ENCODE measurements around the gene GGNBP2.

Gene GGNBP2

DNA sequence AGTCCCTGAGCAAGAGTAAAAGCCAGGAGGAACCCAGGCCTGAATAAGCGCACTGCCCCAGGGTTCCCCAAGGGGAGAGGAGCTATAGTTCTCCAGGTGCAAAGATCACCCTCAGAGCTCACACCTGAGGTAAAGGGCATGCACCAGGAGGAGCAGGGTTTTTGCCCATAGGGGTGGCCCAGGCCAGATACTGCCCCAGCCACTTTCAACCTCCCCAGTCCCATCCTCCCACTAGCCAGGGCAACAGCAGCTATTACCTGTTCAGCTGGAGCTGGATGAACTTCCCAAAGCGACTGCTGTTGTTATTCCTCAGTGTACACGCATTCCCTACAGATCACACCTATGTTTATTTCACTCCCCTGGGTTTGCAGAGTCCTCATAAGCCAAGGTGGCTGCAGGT is 29.9 kb upstream of the GGNBP2 start:
- DNase-seq (ENCODE audit: low spot score), result no peak

GRCh38 chr17:36515837-36516236 is 28.9 kb upstream of the GGNBP2 start:
- DNase-seq (ENCODE audit: low spot score), result no peak

DNA sequence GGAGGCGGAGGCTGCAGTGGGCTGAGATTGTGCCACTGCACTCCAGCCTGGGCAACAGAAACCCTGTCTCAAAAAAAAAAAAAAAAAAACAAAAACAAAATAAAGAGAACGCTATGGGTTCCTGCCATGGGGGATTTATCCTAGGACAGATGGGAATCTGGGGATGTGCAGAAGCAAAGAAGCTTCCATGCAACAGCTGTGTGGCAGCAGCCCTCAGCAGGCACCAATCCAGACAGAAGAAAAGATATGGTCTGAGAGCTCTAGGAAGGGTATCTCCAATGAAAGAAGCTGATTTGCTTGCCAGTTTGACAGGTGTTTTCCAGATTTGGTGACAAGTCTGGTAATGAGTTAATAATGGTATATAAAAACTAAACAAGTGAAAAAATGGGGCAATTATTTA is 21.6 kb upstream of the GGNBP2 start:
- DNase-seq (ENCODE audit: low spot score), result no peak

DNA sequence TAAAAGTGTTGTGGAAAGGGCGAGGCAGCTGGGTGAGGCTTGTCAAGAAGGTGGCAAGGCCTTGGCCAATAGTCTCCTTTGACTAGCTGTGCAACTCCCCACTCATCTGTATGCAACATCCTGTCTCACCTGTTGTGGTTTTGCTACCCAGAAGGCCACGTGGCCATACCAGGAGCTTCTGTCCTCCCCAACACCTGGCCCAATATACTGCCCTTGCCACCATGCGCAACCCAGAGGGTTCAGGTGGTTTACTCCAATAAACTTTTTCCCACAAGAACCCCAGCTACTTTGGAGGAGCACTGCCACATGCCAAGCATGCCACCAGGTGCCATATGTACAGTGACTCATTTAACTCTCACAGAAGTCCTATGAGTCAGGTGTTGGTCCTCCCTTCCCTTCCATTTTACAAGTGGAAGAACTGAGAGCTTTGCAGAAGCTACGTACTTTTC is 20.3 kb upstream of the GGNBP2 start:
- peak; percentile 71 for DNase-seq (ENCODE audit: low spot score)

DNA sequence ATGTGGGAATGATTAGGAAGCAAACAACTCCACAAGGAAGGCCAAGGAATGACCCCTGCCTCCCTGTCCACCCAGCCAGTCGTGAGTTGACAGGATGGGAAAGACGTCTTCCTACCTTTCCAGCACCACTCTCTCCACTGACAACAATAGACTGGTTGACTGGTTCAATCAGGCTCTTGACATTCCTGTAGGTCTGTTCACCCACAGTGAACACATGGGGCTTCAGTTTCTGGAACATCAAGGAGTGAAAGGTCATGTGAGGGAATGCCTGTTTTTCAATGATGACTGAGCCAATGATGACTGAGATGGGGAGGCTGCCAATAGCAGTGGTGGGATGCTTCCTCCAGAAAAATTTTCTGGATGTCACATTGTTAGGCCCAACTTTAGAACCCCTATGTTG is 19.6 kb upstream of the GGNBP2 start:
- DNase-seq (ENCODE audit: low spot score), result peak; percentile 49

- no peak for DNase-seq (ENCODE audit: low spot score)
Measured at GRCh38 chr17:36525888-36526287, 18.8 kb upstream of the GGNBP2 start.

- no peak for DNase-seq (ENCODE audit: low spot score)
Measured at GRCh38 chr17:36527621-36528250, 17.0 kb upstream of the GGNBP2 start.

- peak; percentile 82 for DNase-seq (ENCODE audit: low spot score)
Measured at GRCh38 chr17:36529121-36529520, 15.6 kb upstream of the GGNBP2 start.

DNA sequence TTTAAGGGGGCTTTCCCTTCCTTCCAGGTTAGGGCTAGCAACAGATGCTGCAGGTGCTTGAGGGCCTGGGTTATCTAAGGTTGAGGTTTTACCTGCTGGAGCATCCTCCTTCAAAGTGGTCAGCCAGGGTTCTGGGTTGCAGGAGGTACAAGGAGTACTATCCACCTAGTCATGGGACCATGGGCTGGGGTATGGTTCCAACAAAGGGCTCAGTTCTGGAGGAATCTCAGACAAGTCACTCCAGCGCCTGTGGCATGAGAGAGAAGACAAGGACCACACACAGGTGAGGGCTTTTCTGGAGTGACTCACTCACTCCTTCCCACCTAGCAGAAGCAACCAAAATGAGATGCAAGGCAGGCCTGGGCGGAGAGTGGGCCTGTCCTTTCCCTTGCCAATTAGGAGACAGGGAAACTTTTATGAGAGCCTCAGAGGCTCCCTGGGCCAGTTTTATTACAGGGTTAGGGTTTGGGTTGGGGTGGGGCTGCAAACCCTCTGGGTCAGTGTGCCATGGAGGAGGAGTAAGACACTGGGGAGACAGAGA is 12.2 kb upstream of the GGNBP2 start:
- no peak for DNase-seq (ENCODE audit: low spot score)

GRCh38 chr17:36533935-36534839 is 10.5 kb upstream of the GGNBP2 start:
- DNase-seq (ENCODE audit: low spot score), result peak; percentile 78

DNA sequence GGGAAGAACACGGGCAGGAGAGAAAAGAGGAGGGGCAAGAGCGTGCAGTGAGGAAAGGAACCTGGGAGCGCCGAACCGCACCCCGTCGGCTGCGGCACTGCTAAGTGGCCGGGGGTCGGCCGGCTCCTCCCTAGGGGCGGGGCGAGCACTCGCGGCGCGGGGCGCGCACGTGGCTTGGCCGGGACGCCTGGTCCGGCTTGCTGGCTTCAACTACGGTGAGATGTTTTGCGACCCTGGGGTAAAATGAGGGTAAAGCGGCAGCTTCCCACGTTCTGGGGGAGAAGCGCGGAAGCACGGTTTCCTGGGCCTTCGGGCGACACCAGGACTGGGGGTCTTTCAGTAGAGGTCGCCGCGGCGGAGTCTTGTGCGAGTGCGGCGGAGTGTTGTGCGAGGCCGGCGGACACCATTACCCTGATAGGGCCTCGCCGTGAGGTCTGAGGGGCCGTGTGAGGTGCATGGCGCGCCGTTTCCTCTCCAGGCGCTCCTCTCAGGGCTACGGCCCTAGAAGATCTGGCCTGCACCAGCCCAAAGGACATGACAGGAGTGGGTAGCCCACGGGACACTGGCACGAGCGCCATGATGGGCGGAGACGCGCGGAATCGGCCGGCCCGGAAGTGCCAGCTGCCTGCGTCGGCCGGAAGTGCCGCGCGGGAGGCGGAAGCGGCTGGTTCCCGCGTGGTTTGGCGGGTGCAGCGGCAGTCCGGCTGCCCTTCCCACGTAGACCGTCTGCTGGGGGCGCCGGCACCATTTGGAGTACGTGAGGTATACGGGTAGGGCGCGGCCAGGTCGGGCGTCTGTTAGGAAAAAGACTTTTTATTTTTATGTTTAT is 9.7 kb upstream of the GGNBP2 start, which contains the start of the genes MYO19 and PIGW:
Gene MYO19 (minus strand): TSS at position 29 of the 829 bp plus-strand sequence. CDS start 2,330 bp downstream, outside the sequence.
Gene PIGW (plus strand): TSS at position 148 of the 829 bp plus-strand sequence. CDS start 2,115 bp downstream, outside the sequence.
- DNase-seq (ENCODE audit: low spot score), result peak; percentile 92

- no peak for DNase-seq (ENCODE audit: low spot score)
Measured at GRCh38 chr17:36535669-36536081, 9.0 kb upstream of the GGNBP2 start.

- DNase-seq (ENCODE audit: low spot score), result no peak
Measured at GRCh38 chr17:36540696-36541095, 4.0 kb upstream of the GGNBP2 start.

- DNase-seq (ENCODE audit: low spot score), result no peak
Measured at GRCh38 chr17:36542755-36543154, 2.0 kb upstream of the GGNBP2 start.

DNA sequence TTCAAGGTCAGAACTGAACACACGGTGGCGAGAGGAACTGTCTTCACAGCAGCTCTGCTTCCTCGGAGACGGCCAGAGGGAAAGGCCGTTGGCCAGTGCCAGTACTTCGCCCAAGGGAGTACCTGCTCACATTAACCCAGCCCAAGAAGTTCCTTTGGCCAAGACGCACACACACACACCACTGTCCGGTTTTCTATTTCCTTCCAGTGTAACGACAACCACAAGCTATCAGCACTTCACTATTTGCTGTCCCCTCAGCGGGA is 744 bp upstream of the GGNBP2 start:
- no peak for DNase-seq (ENCODE audit: low spot score)

DNA sequence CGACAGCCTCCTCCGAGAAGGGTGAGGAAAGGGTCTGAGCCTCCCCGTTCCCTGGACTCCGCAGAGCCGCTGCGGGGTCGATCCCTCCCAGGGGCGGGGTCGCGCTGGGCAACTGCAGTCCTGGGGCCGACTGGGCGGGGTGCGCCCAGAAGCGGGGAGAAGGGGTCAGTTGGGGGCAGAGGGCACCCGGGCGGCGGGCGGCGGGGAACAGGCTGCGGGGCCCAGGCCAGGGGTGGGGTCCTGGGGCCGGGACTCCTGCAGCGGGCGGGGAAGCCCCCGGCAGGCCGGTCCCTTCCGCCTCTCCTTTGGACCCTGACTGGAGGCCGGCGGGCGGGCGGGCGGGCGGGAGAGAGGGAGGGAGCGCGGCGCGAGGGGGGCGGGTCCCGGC is 352 bp downstream of the GGNBP2 start:
- no peak for DNase-seq (ENCODE audit: low spot score)

DNA sequence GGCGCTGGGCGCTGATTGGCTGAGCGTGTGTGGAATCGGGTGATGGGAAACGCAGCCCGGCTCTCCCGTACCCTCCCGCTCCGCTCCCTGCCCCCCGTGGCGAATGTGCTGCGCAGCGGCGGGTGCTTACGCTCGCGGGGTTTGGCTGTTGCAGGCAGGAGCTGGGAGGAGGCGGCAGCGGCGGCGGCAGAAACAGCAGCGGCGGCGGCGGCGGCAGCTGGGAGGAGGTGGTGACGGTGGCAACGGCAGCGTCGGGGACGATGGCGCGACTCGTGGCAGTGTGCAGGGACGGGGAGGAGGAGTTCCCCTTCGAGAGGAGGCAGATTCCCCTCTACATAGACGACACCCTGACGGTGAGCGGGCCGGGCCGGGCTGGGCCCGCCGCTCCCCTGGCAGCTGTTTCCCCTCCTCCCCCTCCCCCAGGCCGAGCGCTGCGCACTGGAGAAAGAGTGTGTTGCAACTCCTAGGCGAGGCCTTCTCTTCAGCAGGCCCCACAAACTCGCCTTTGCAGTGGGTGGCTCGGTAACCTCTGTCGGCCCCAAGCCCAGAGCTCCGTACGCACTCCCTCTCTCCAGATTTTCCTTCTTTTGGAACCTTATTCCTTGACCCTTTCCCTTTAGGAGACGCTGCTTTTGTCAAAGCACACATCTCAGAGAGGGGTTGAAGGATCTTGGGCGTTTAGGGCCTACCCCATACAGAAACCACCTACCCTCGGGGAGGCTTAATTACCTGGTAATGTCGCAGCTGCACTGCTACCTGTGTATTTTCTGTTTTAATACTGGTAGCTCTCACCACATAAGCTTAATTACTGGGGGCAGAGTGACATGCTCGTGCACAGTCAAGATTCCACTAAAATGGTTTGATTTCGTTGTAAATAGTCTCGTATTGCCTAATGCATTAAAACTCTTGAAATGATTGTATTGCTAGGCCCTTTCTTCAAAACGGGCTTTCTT is 1.0 kb downstream of the GGNBP2 start:
- DNase-seq (ENCODE audit: low spot score), result peak; percentile 97

DNA sequence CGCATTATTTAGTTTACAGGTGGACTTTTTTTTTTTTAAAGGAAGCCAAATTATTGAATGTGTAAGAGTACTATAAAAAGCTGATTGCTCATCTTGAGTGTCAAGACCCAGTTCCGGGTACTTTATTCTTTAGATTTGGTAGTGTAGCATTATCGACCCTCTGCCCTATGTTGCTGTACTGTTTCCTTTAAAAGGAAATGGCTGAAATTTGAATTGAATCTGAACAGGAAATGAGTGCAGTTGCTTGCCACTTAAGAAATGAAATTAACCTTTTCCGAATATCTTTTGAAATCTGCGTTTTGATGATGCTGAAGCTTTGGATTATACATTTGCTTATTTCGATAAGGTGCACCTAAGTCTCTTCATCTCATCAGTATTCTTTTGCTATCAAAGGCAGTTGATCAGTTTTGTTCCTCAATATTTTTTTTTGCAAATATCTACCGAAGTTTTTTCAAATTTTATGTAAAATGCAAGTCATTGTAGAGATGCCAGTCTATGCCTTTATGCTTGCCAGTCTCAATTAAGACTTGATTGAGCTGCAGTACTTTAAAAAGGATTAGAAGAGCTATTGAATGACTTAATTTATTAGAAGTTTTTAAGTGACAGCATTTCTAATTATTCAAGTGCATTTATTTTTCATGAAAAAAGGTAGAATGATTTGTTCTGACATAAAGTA is 1.8 kb downstream of the GGNBP2 start:
- no peak for DNase-seq (ENCODE audit: low spot score)

- DNase-seq (ENCODE audit: low spot score), result no peak
Measured at GRCh38 chr17:36547776-36548175, 3.1 kb downstream of the GGNBP2 start.

All from kidney tubule cell (primary cell).